GM12878 (cell line): Measurements from ENCODE around the gene SRP68.

Experiments used
- HCFC1 ChIP-seq: fragments of 150-350 bp; IDR thresholded peaks from 2 replicates; pipeline ENCODE4 v1.6.1; 2014; ENCODE audit warnings: low read length
- POLR2A ChIP-seq: IDR thresholded peaks from 2 replicates; pipeline ENCODE4 v1.6.1; 2011; ENCODE audit warnings: low read depth, mild to moderate bottlenecking, low read length
- POLR2AphosphoS5 ChIP-seq: IDR thresholded peaks from 2 replicates; pipeline ENCODE4 v1.6.1; 2011; ENCODE audit warnings: mild to moderate bottlenecking, low read length, inconsistent platforms
- RAD21 ChIP-seq: IDR thresholded peaks from 2 replicates; pipeline ENCODE4 v1.6.1; 2011; ENCODE audit warnings: mild to moderate bottlenecking, low read depth, low read length, moderate library complexity; ENCODE audit not compliant: insufficient read depth
- REST ChIP-seq: IDR thresholded peaks from 2 replicates; pipeline ENCODE4 v1.6.1; 2012; ENCODE audit warnings: mild to moderate bottlenecking, low read depth, low read length
- USF2 ChIP-seq: IDR thresholded peaks from 2 replicates; pipeline ENCODE4 v1.6.1; 2011; ENCODE audit warnings: low read depth, low read length, improper control_type of control experiment, borderline replicate concordance
- TF ChIP-seq, protein P1 (sequence below): fragments of 450-650 bp; IDR thresholded peaks from 2 replicates; pipeline ENCODE4 v1.6.1; 2018; ENCODE audit warnings: mild to moderate bottlenecking, low read depth, moderate library complexity; ENCODE audit not compliant: partially characterized antibody

DNA sequence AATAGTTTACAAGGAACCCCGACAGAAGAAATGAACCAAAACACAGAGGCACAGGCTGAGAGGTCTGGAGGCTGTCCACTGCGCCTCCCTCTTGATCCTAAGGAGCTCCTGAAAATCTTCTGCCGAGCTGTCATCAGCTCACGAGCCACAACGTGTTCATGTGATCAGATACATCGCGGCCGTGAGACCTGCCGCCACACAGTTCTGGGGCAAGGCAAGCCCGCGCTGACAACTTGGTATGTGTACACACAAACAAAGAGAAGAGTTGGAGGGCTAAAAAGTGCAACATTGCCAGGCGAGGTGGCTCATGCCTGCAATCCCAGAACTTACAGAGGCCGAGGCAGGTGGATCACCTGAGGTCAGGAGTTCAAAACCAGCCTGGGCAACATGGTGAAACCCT is 23.6 kb upstream of the SRP68 start:
- TF ChIP-seq USF2 (no peak), REST (no peak), HCFC1 (no peak), POLR2A (no peak), RAD21 (no peak), POLR2AphosphoS5 (no peak)
- TF ChIP-seq, protein P1, sequence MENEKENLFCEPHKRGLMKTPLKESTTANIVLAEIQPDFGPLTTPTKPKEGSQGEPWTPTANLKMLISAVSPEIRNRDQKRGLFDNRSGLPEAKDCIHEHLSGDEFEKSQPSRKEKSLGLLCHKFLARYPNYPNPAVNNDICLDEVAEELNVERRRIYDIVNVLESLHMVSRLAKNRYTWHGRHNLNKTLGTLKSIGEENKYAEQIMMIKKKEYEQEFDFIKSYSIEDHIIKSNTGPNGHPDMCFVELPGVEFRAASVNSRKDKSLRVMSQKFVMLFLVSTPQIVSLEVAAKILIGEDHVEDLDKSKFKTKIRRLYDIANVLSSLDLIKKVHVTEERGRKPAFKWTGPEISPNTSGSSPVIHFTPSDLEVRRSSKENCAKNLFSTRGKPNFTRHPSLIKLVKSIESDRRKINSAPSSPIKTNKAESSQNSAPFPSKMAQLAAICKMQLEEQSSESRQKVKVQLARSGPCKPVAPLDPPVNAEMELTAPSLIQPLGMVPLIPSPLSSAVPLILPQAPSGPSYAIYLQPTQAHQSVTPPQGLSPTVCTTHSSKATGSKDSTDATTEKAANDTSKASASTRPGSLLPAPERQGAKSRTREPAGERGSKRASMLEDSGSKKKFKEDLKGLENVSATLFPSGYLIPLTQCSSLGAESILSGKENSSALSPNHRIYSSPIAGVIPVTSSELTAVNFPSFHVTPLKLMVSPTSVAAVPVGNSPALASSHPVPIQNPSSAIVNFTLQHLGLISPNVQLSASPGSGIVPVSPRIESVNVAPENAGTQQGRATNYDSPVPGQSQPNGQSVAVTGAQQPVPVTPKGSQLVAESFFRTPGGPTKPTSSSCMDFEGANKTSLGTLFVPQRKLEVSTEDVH = no peak
